NOMO-1 treated with dmso at 0.1 percent for 144 hours (cell line): ENCODE results near the gene GHR.

Source experiments
- DNase-seq: peaks from one replicate; lab custom pipeline; 2025; ENCODE audit not compliant: unreplicated experiment; lab: John Stamatoyannopoulos, UW

Gene GHR

GRCh38 chr5:42461507-42461906 is 38.3 kb downstream of the GHR start:
- DNase-seq: no peak

GRCh38 chr5:42462083-42462482 is 38.8 kb downstream of the GHR start:
- DNase-seq: no peak

- DNase-seq: no peak
Measured at GRCh38 chr5:42467572-42467971, 44.3 kb downstream of the GHR start.

GRCh38 chr5:42467981-42468524 is 44.8 kb downstream of the GHR start:
- no peak for DNase-seq

GRCh38 chr5:42483472-42484154 is 60.4 kb downstream of the GHR start:
- DNase-seq: no peak

- DNase-seq: no peak
Measured at GRCh38 chr5:42487077-42487476, 63.8 kb downstream of the GHR start.

- DNase-seq: no peak
Measured at GRCh38 chr5:42487821-42488220, 64.6 kb downstream of the GHR start.

- no peak for DNase-seq
Measured at GRCh38 chr5:42490831-42491230, 67.6 kb downstream of the GHR start.

- no peak for DNase-seq
Measured at GRCh38 chr5:42491699-42492098, 68.5 kb downstream of the GHR start.

GRCh38 chr5:42492974-42493373 is 69.7 kb downstream of the GHR start:
- DNase-seq: no peak

- no peak for DNase-seq
Measured at GRCh38 chr5:42494414-42494813, 71.2 kb downstream of the GHR start.

- no peak for DNase-seq
Measured at GRCh38 chr5:42495914-42496313, 72.7 kb downstream of the GHR start.

- no peak for DNase-seq
Measured at GRCh38 chr5:42496397-42497156, 73.3 kb downstream of the GHR start.

GRCh38 chr5:42498000-42498399 is 74.8 kb downstream of the GHR start:
- no peak for DNase-seq

- DNase-seq: no peak
Measured at GRCh38 chr5:42499016-42499415, 75.8 kb downstream of the GHR start.

GRCh38 chr5:42500003-42500599 is 76.9 kb downstream of the GHR start:
- DNase-seq: no peak

- DNase-seq: no peak
Measured at GRCh38 chr5:42502613-42503470, 79.6 kb downstream of the GHR start.

- DNase-seq: no peak
Measured at GRCh38 chr5:42506662-42507061, 83.4 kb downstream of the GHR start.

- no peak for DNase-seq
Measured at GRCh38 chr5:42507451-42508097, 84.3 kb downstream of the GHR start.

GRCh38 chr5:42513246-42513645 is 90.0 kb downstream of the GHR start:
- DNase-seq: no peak

GRCh38 chr5:42514754-42515153 is 91.5 kb downstream of the GHR start:
- DNase-seq: no peak
